NT2/D1 (cell line): Measurements from ENCODE around the gene MKLN1.

ENCODE experiments used
- SUZ12 ChIP-seq: IDR thresholded peaks from 2 replicates; pipeline ENCODE4 v1.6.1; 2011; ENCODE audit not compliant: insufficient read length, insufficient read depth; ENCODE audit errors: extremely low read depth
- ZNF274 ChIP-seq: IDR thresholded peaks from 2 replicates; pipeline ENCODE4 v1.6.1; 2011; ENCODE audit warnings: mild to moderate bottlenecking, low read depth, low read length

- TF ChIP-seq SUZ12 (no peak), ZNF274 (no peak)
These were observed 206.2 kb downstream of the MKLN1 start for GRCh38 chr7:131533566-131534561.
